GM23338 (cell line): Measurements from ENCODE around the gene CELF4. TPM values are rescaled to one million over a fixed set of nuclear protein-coding genes. Genes with fewer than 3 reads are reported as not detected.

ENCODE experiments used
- ATAC-seq: fragments of 200-7000 bp; cut with Tn5 transposase; 3 replicates; pipeline ENCODE4 v1.9.1; 2020
- DNase-seq: peaks from one replicate; pipeline ENCODE4 v3.0.0-alpha.2; 2015; ENCODE audit warnings: low spot score
- H2AFZ ChIP-seq: fragments of 200-600 bp; sonication (generic); 2 replicates; pipeline ENCODE4 v1.8.0; 2016; ENCODE audit warnings: antibody characterized with exemption, mild to moderate bottlenecking, moderate library complexity
- H3F3A ChIP-seq: fragments of 200-600 bp; sonication (generic); replicated peaks from 2 replicates; pipeline ENCODE4 v1.8.0; 2017; ENCODE audit warnings: antibody characterized with exemption, mixed run types, low read depth
- H3K27ac ChIP-seq: fragments of 200-600 bp; sonication (generic); 2 replicates; pipeline ENCODE4 v1.6.1; 2016; ENCODE audit warnings: low read depth
- H3K27me3 ChIP-seq: fragments of 200-600 bp; sonication (generic); 2 replicates; pipeline ENCODE4 v1.8.0; 2016; ENCODE audit warnings: mild to moderate bottlenecking, mixed run types, moderate library complexity; ENCODE audit not compliant: insufficient read depth
- H3K36me3 ChIP-seq: fragments of 200-600 bp; sonication (generic); 2 replicates; pipeline ENCODE4 v1.8.0; 2016; ENCODE audit warnings: mild to moderate bottlenecking; ENCODE audit not compliant: insufficient read depth
- H3K4me1 ChIP-seq: fragments of 200-600 bp; sonication (generic); 2 replicates; pipeline ENCODE4 v1.8.0; 2016; ENCODE audit warnings: mild to moderate bottlenecking, moderate library complexity; ENCODE audit not compliant: insufficient read depth
- H3K4me2 ChIP-seq: fragments of 200-600 bp; sonication (generic); 2 replicates; pipeline ENCODE4 v1.7.1; 2017; ENCODE audit warnings: mixed run types
- H3K4me3 ChIP-seq: fragments of 200-600 bp; sonication (generic); 2 replicates; pipeline ENCODE4 v1.6.1; 2016; ENCODE audit warnings: mixed run types
- H3K79me2 ChIP-seq: fragments of 200-600 bp; sonication (generic); replicated peaks from 2 replicates; pipeline ENCODE4 v1.8.0; 2017; ENCODE audit warnings: mild to moderate bottlenecking; ENCODE audit not compliant: insufficient read depth
- H3K9me2 ChIP-seq: fragments of 200-600 bp; sonication (generic); 2 replicates; pipeline ENCODE4 v1.8.0; 2017; ENCODE audit not compliant: insufficient read depth
- H4K20me1 ChIP-seq: fragments of 200-600 bp; sonication (generic); replicated peaks from 2 replicates; pipeline ENCODE4 v1.8.0; 2017; ENCODE audit warnings: mild to moderate bottlenecking; ENCODE audit not compliant: insufficient read depth
- H3K27ac Mint-ChIP-seq: 2 replicates; pipeline ENCODE4 v1.8.0; 2020; ENCODE audit warnings: inconsistent platforms, mild to moderate bottlenecking, moderate library complexity, mixed read lengths
- H3K27me3 Mint-ChIP-seq: 3 replicates; pipeline ENCODE4 v1.8.0; 2022; ENCODE audit warnings: low read depth, mild to moderate bottlenecking, moderate library complexity, mixed read lengths, inconsistent platforms; ENCODE audit not compliant: insufficient read depth, poor library complexity
- H3K36me3 Mint-ChIP-seq: 3 replicates; pipeline ENCODE4 v1.8.0; 2021; ENCODE audit warnings: low read depth, mild to moderate bottlenecking, inconsistent platforms, moderate library complexity, mixed read lengths
- H3K4me1 Mint-ChIP-seq: 3 replicates; pipeline ENCODE4 v1.8.0; 2020; ENCODE audit warnings: mild to moderate bottlenecking, inconsistent platforms, mixed read lengths
- H3K4me3 Mint-ChIP-seq: 3 replicates; pipeline ENCODE4 v1.8.0; 2021; ENCODE audit warnings: moderate library complexity, mild to moderate bottlenecking, inconsistent platforms, mixed read lengths
- H3K9me3 Mint-ChIP-seq: 3 replicates; pipeline ENCODE4 v1.8.0; 2020; ENCODE audit warnings: moderate library complexity, mild to moderate bottlenecking, inconsistent platforms, mixed read lengths
- CREB1 ChIP-seq: fragments of 250-450 bp; sonication (Bioruptor Pico); IDR thresholded peaks from 2 replicates; pipeline ENCODE4 v1.5.0; 2020; ENCODE audit warnings: low read depth, mild to moderate bottlenecking, moderate library complexity
- EZH2 ChIP-seq: fragments of 200-600 bp; sonication (generic); IDR thresholded peaks from one replicate; pipeline ENCODE4 v1.8.0; 2017; ENCODE audit warnings: antibody characterized with exemption, mild to moderate bottlenecking, low read depth; ENCODE audit not compliant: unreplicated experiment
- EZH2phosphoT487 ChIP-seq: fragments of 200-600 bp; sonication (generic); IDR thresholded peaks from one replicate; pipeline ENCODE4 v1.8.1; 2018; ENCODE audit warnings: antibody characterized with exemption; ENCODE audit not compliant: unreplicated experiment
- JUNB ChIP-seq: IDR thresholded peaks from one replicate; pipeline ENCODE4 v1.6.1; 2016; ENCODE audit warnings: antibody characterized with exemption; ENCODE audit not compliant: unreplicated experiment
- NANOG ChIP-seq: IDR thresholded peaks from 2 replicates; pipeline ENCODE4 v1.6.1; 2016; ENCODE audit warnings: antibody characterized with exemption, borderline replicate concordance
- POLR2AphosphoS5 ChIP-seq: IDR thresholded peaks from 2 replicates; pipeline ENCODE4 v1.6.1; 2016; ENCODE audit warnings: antibody characterized with exemption, low read depth
- REST ChIP-seq: IDR thresholded peaks from one replicate; pipeline ENCODE4 v1.6.1; 2018; ENCODE audit warnings: antibody characterized with exemption; ENCODE audit not compliant: unreplicated experiment
- STAT1 ChIP-seq: IDR thresholded peaks from one replicate; pipeline ENCODE4 v1.6.1; 2016; ENCODE audit warnings: antibody characterized with exemption; ENCODE audit not compliant: unreplicated experiment
- ZNF331 ChIP-seq: fragments of 250-450 bp; sonication (Bioruptor Pico); IDR thresholded peaks from 2 replicates; pipeline ENCODE4 v1.5.0; 2020; ENCODE audit warnings: low read depth, mild to moderate bottlenecking, moderate library complexity
- ZNF462 ChIP-seq: fragments of 250-450 bp; sonication (Bioruptor Pico); IDR thresholded peaks from 2 replicates; pipeline ENCODE4 v1.5.0; 2020; ENCODE audit warnings: mild to moderate bottlenecking, moderate library complexity
- polyA plus RNA-seq: library from polyadenylated mRNA; unstranded; fragments of >200 nt; fragmentation: Nextera tagmentation; extraction: Ambion mirVana; gene quantifications from 2 replicates; pipeline ENCODE4 v1.2.1, GENCODE V29; 2016
- total RNA-seq: library from RNA; depleted of rRNA; stranded (reverse); fragments of >200 nt; shearing (Covaris generic); gene quantifications from 2 replicates; pipeline ENCODE4 v1.2.3, GENCODE V29; 2014

CELF4 gene
- total and polyA plus RNA-seq, 2 experiments from 2014 or later, result 2.6 to 6.7 TPM

GRCh38 chr18:37218022-37218590 is 347.5 kb downstream of the CELF4 start (continued):
- TF ChIP-seq POLR2AphosphoS5 (peak; percentile 43; the same call in 1 of the 2 replicates), EZH2 (no peak), EZH2phosphoT487 (no peak), NANOG (peak; percentile 96)

- Histone ChIP-seq H3K4me2 (no peak overlapping the region), H3K4me3 (no peak overlapping the region)
- peaks cover 14% of the 10 kb centered on the region for H3K27me3 Mint-ChIP-seq
These were observed 354.8 kb downstream of the CELF4 start for GRCh38 chr18:37210781-37211180.

More at GRCh38 chr18:37210781-37211180, 354.8 kb downstream of the CELF4 start:
- Histone ChIP-seq H3K36me3 (no peaks in the 10 kb centered on the region), H3K27me3 (peaks cover 30% of the 10 kb centered on the region), H4K20me1 (no peaks in the 10 kb centered on the region; the same call in 1 of the 2 replicates), H3K27ac (no peak overlapping the region), H3K4me1 (no peaks in the 10 kb centered on the region), H3F3A (no peaks in the 10 kb centered on the region), H3K9me2 (no peaks in the 10 kb centered on the region), H3K79me2 (no peaks in the 10 kb centered on the region), H2AFZ (no peak overlapping the region)
- H3K4me3 Mint-ChIP-seq, result no peak overlapping the region
- H3K36me3 Mint-ChIP-seq, result 0 out of 3 replicates have a peak, but pooled peaks cover 3% of the 10 kb centered on the region
- no peak for TF ChIP-seq REST
- TF ChIP-seq JUNB, result no peak
- no peak for TF ChIP-seq CREB1 (CRISPR knock-in tag)
- no peak for TF ChIP-seq ZNF331 (CRISPR knock-in tag)
- TF ChIP-seq ZNF462 (CRISPR knock-in tag), result no peak
- TF ChIP-seq POLR2AphosphoS5, result no peak
- no peak for TF ChIP-seq STAT1
- TF ChIP-seq EZH2, result no peak
- DNase-seq, result no peak
- H3K4me1 Mint-ChIP-seq, result peaks cover 2% of the 10 kb centered on the region; the same call in 1 of the 3 replicates
- H3K9me3 Mint-ChIP-seq, result peaks cover 14% of the 10 kb centered on the region; the same call in 2 of the 3 replicates
- no peak overlapping the region for H3K27ac Mint-ChIP-seq
- ATAC-seq, result no peak
